SIG-M5 (cell line): ENCODE data around the gene PVR.
"Not testable (repeated sequence)": the region's sequence is repeated elsewhere in the genome, so short reads cannot be mapped to it uniquely, and the experiment has no call there.

Experiments used
- DNase-seq: peaks from one replicate; lab custom pipeline; 2025; lab: John Stamatoyannopoulos, UW

The PVR gene

GRCh38 chr19:44672226-44672625, 28.5 kb downstream of the PVR start:
- DNase-seq = no peak

GRCh38 chr19:44673510-44673909, 29.8 kb downstream of the PVR start:
- no peak for DNase-seq

GRCh38 chr19:44675521-44675920, 31.8 kb downstream of the PVR start:
- no peak for DNase-seq

- DNase-seq = no peak
These were observed 33.5 kb downstream of the PVR start for GRCh38 chr19:44677019-44677811.

- no peak for DNase-seq
These were observed 36.8 kb downstream of the PVR start for GRCh38 chr19:44680536-44680935.

GRCh38 chr19:44681992-44682790, 38.5 kb downstream of the PVR start:
- DNase-seq = no peak

GRCh38 chr19:44682807-44683206, 39.1 kb downstream of the PVR start:
- DNase-seq = no peak

DNA sequence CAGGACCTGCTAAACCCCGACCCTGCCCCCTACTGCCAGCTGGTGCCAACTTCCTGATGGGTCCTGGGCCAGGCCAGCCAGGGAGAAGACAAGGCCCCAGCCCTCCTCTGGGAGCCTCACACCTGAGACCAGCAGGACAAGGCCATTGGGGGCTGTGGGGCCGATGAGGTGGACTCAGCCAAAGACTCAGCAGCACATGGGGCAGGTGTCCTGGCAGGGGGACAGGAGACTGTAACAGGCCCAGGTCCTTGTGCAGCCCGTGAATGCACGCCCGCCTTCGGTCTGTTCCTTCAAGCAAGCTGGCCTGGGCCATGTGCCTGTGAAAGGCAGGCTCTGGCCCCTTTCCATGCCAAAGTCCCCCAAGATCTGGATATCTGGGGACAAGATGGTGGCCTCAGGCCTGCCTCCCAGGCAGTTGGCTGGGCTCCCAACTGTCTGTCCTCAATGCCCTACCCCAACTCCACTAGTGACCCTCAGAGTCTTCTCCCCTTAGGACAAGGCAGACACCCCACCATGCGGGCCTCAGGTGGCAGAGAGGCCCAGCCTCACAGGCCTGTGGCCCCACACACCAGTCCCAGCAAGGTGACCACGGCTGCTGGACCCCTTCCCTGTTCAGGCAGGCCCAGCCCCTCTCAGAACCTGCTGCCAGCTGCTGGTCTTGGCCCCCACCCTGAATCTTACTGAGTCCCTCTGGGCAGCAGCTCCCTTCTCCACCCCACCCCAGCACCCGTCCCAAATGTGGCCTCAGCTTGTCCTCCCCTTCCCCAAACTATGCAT, 39.9 kb downstream of the PVR start:
- no peak for DNase-seq

- DNase-seq = not testable (repeated sequence)
These were observed 40.7 kb downstream of the PVR start for GRCh38 chr19:44684396-44684795.

DNA sequence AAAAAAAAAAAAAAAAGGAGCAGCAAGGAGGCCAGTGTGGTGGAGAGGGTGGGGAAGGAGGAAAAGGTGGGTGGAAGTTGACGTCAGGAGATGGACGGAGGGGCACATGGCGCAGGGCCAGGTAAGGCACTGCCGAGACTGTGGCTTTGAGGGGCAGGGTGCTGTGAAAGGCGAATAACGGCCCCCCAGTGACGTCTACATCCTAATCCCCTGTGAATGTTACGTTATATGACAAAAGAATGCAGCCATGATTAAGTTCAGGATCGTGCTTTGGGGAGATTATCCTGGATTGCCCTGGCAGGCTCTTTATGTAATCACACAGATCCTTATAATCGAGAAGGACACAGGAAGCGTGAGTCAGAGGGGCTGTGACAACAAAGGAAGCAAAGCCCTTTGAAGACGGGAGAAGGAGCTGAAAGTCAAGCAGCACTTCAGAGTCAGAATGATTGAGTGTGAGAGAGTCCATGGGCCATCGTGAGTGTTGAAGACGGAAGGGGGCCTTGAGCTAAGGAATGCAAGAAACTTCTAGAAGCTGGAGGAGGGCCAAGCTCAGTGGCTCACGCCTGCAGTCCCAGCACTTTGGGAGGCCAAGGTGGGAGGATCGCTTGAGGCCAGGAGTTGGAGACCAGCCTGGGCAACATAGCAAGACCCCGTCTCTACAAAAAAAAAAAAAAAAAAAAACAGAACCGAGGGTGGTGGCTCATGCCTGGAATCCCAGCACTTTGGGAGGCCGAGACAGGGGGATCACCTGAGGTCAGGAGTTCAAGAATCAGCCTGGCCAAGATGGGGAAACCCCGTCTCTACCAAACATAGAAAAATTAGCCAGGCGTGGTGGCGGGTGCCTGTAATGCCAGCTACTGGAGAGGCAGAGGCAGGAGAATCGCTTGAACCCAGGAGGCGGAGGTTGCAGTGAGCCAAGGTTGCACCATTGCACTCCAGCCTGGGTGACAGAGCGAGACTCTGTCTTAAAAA, 41.5 kb downstream of the PVR start:
- DNase-seq = no peak

DNA sequence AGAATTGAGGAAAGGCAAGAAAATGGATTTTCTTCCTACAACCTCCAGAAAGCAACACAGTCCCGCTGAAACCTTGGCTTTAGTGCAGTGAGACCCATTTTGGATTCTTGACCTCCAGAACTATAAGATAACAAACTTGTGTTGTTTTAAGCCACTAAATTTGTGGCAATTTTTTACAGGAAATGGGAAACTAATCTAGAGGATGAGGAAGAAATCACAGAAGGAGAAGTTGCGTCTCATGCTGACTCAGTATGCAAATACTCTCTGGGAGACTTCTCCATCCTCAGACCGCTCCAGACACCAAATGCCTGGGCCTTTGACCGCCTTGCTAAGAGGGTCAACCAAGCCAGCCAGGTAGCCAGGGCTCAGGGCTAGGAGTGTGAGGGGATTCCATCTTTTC, 42.2 kb downstream of the PVR start:
- DNase-seq = peak; percentile 1

GRCh38 chr19:44686896-44687295, 43.2 kb downstream of the PVR start:
- DNase-seq = no peak

- DNase-seq = no peak
These were observed 44.2 kb downstream of the PVR start for GRCh38 chr19:44687888-44688287.

GRCh38 chr19:44689290-44690130, 45.8 kb downstream of the PVR start:
- no peak for DNase-seq

GRCh38 chr19:44690131-44690440, 46.4 kb downstream of the PVR start:
- DNase-seq = no peak

GRCh38 chr19:44692379-44692721, 48.6 kb downstream of the PVR start:
- no peak for DNase-seq

DNA sequence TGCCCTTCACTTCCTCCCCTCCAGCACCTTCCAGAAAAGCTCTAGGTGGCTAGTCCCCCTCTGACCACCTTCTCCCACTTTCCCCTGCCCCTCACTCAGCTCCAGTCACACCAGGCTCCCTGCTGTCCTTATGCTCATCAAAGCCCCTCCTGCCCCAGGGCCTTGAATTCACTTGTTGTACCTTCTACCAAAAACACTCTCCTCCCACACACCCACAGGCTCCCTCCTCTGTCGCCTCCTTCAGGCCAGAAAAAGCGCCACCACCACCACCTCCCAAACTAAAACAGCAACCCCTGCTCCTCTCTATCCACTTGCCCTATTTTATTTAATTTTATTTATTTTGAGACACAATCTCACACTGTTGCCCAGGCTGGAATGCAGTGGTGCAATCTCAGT, 50.5 kb downstream of the PVR start:
- DNase-seq = no peak

- DNase-seq = no peak
These were observed 53.4 kb downstream of the PVR start for GRCh38 chr19:44696939-44697669.

- DNase-seq = no peak
These were observed 53.9 kb downstream of the PVR start for GRCh38 chr19:44697670-44698034.
